ENCODE results near the gene XIRP1.

XIRP1 gene, protein sequence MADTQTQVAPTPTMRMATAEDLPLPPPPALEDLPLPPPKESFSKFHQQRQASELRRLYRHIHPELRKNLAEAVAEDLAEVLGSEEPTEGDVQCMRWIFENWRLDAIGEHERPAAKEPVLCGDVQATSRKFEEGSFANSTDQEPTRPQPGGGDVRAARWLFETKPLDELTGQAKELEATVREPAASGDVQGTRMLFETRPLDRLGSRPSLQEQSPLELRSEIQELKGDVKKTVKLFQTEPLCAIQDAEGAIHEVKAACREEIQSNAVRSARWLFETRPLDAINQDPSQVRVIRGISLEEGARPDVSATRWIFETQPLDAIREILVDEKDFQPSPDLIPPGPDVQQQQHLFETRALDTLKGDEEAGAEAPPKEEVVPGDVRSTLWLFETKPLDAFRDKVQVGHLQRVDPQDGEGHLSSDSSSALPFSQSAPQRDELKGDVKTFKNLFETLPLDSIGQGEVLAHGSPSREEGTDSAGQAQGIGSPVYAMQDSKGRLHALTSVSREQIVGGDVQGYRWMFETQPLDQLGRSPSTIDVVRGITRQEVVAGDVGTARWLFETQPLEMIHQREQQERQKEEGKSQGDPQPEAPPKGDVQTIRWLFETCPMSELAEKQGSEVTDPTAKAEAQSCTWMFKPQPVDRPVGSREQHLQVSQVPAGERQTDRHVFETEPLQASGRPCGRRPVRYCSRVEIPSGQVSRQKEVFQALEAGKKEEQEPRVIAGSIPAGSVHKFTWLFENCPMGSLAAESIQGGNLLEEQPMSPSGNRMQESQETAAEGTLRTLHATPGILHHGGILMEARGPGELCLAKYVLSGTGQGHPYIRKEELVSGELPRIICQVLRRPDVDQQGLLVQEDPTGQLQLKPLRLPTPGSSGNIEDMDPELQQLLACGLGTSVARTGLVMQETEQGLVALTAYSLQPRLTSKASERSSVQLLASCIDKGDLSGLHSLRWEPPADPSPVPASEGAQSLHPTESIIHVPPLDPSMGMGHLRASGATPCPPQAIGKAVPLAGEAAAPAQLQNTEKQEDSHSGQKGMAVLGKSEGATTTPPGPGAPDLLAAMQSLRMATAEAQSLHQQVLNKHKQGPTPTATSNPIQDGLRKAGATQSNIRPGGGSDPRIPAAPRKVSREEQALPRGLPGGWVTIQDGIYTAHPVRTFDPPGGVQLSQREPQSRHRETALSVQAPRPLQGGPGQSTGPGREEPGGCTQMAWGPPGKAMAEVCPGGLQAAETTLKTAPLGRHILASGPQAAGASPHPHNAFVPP (N-terminal part only)

DNA sequence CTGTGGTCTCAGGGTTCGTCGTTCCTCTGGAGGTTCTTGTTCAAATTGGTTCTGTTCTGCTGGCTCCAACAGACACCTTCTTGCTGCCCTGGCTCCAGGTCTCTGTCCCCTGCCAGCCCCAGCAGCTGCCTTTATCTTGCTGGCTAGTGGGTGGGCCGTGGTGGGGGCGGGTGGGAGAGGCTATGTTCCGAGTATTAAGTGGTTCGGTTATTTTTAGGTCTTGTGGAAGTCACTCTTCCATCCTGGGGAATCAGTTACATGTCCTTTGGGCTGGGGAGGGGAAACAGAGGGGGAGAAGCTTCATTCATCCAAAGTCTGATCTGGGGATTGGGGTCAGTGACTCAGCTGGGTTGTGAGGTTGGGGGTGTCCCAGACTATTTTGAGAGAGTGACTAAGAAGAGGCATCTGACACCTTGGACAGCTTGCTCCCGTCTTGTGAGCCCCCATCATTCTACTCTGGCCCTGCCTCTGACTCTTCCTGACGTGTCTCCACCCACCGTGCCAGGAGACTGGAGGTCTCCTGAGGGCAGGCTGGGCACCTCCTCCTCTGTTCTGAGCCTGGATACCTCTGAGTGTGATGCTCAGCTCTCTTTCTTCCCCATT is at the start of gene XIRP1:
TSS of gene XIRP1 (minus strand) at position 106 of the 603 bp plus-strand sequence. CDS start 3,150 bp downstream, outside the sequence.
- no peak for TF ChIP-seq ISL1 (CRISPR knock-in tag; IDR thresholded peaks at IDR 0.05)
- TF ChIP-seq ESRRG (CRISPR knock-in tag; IDR thresholded peaks at IDR 0.05) = no peak
- TF ChIP-seq ZNF565 (CRISPR knock-in tag; conservative IDR thresholded peaks at IDR 0.05; ENCODE audit: low read depth) = no peak
- TF ChIP-seq ZC3H10 (CRISPR knock-in tag; IDR thresholded peaks at IDR 0.05) = no peak
- no peak for TF ChIP-seq CSDC2 (CRISPR knock-in tag; IDR thresholded peaks at IDR 0.05)
- TF ChIP-seq, protein P1, sequence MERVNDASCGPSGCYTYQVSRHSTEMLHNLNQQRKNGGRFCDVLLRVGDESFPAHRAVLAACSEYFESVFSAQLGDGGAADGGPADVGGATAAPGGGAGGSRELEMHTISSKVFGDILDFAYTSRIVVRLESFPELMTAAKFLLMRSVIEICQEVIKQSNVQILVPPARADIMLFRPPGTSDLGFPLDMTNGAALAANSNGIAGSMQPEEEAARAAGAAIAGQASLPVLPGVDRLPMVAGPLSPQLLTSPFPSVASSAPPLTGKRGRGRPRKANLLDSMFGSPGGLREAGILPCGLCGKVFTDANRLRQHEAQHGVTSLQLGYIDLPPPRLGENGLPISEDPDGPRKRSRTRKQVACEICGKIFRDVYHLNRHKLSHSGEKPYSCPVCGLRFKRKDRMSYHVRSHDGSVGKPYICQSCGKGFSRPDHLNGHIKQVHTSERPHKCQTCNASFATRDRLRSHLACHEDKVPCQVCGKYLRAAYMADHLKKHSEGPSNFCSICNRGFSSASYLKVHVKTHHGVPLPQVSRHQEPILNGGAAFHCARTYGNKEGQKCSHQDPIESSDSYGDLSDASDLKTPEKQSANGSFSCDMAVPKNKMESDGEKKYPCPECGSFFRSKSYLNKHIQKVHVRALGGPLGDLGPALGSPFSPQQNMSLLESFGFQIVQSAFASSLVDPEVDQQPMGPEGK (CRISPR knock-in tag; IDR thresholded peaks at IDR 0.05; ENCODE audit: borderline replicate concordance) = no peak
- no peak for TF ChIP-seq PPARA (CRISPR knock-in tag; IDR thresholded peaks at IDR 0.05; ENCODE audit: borderline replicate concordance)
- TF ChIP-seq, protein P2, sequence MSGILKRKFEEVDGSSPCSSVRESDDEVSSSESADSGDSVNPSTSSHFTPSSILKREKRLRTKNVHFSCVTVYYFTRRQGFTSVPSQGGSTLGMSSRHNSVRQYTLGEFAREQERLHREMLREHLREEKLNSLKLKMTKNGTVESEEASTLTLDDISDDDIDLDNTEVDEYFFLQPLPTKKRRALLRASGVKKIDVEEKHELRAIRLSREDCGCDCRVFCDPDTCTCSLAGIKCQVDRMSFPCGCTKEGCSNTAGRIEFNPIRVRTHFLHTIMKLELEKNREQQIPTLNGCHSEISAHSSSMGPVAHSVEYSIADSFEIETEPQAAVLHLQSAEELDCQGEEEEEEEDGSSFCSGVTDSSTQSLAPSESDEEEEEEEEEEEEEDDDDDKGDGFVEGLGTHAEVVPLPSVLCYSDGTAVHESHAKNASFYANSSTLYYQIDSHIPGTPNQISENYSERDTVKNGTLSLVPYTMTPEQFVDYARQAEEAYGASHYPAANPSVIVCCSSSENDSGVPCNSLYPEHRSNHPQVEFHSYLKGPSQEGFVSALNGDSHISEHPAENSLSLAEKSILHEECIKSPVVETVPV (CRISPR knock-in tag; IDR thresholded peaks at IDR 0.05) = no peak
- TF ChIP-seq, protein P3, sequence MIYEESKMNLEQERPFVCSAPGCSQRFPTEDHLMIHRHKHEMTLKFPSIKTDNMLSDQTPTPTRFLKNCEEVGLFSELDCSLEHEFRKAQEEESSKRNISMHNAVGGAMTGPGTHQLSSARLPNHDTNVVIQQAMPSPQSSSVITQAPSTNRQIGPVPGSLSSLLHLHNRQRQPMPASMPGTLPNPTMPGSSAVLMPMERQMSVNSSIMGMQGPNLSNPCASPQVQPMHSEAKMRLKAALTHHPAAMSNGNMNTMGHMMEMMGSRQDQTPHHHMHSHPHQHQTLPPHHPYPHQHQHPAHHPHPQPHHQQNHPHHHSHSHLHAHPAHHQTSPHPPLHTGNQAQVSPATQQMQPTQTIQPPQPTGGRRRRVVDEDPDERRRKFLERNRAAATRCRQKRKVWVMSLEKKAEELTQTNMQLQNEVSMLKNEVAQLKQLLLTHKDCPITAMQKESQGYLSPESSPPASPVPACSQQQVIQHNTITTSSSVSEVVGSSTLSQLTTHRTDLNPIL (CRISPR knock-in tag; IDR thresholded peaks at IDR 0.05; ENCODE audit: low read depth) = no peak
- TF ChIP-seq POU6F1 (CRISPR knock-in tag; IDR thresholded peaks at IDR 0.05; ENCODE audit: borderline replicate concordance, low read depth) = no peak
- TF ChIP-seq ZNF8 (CRISPR knock-in tag; IDR thresholded peaks at IDR 0.05) = no peak
- no peak for ATAC-seq

DNA sequence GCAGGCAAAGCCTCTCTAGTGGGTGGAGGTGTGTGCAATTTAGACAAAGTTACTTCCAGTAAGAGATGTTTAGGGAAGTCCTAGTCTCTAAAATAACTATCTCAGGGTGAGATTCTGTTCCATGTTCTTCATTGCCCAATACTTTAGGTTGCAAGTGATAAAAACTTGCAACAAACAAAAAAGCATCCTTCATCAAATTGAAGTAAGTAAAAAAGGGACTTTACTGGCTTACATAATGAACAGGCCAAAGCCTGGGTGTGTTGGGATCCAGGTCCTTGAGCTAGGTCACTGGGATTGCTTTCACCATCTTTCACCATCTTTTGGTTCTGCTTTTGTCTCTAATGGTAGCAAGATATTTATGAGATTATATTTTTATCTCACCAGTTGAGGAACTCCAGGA is 49.2 kb upstream of the XIRP1 start:
- TF ChIP-seq PPARA (CRISPR knock-in tag; IDR thresholded peaks at IDR 0.05; ENCODE audit: borderline replicate concordance) (no peak), ESRRG (CRISPR knock-in tag; IDR thresholded peaks at IDR 0.05) (no peak), ZNF565 (CRISPR knock-in tag; conservative IDR thresholded peaks at IDR 0.05; ENCODE audit: low read depth) (no peak), BACH2 (CRISPR knock-in tag; IDR thresholded peaks at IDR 0.05; ENCODE audit: borderline replicate concordance) (no peak), ZNF70 (CRISPR knock-in tag; IDR thresholded peaks at IDR 0.05) (no peak), ZNF8 (CRISPR knock-in tag; IDR thresholded peaks at IDR 0.05) (no peak), RARB (CRISPR knock-in tag; IDR thresholded peaks at IDR 0.05) (no peak), TCF4 (CRISPR knock-in tag; IDR thresholded peaks at IDR 0.05; ENCODE audit: borderline replicate concordance) (no peak), CSDC2 (CRISPR knock-in tag; IDR thresholded peaks at IDR 0.05) (no peak), SNAI2 (CRISPR knock-in tag; IDR thresholded peaks at IDR 0.05) (no peak), ZFP3 (CRISPR knock-in tag; IDR thresholded peaks at IDR 0.05) (no peak), ZC3H10 (CRISPR knock-in tag; IDR thresholded peaks at IDR 0.05) (no peak), ARNTL (CRISPR knock-in tag; IDR thresholded peaks at IDR 0.05; ENCODE audit: borderline replicate concordance, low read depth) (no peak), TOX (CRISPR knock-in tag; IDR thresholded peaks at IDR 0.05; ENCODE audit: borderline replicate concordance) (no peak), TSHZ2 (CRISPR knock-in tag; IDR thresholded peaks at IDR 0.05) (no peak)
- TF ChIP-seq, protein P1 (CRISPR knock-in tag; IDR thresholded peaks at IDR 0.05; ENCODE audit: borderline replicate concordance) = no peak
- no peak for ATAC-seq
